NOMO-1 (cell line): ENCODE measurements around the gene AGPAT4.

Source experiments
- DNase-seq, 2 experiments: peaks; one replicate each; lab custom pipeline; 2025; ENCODE audit not compliant: unreplicated experiment in 2 of 2; lab: John Stamatoyannopoulos, UW

AGPAT4 gene

GRCh38 chr6:161171207-161171606, 102.7 kb downstream of the AGPAT4 start:
- no peak for DNase-seq

GRCh38 chr6:161169696-161170095, 104.2 kb downstream of the AGPAT4 start:
- DNase-seq = no peak

DNA sequence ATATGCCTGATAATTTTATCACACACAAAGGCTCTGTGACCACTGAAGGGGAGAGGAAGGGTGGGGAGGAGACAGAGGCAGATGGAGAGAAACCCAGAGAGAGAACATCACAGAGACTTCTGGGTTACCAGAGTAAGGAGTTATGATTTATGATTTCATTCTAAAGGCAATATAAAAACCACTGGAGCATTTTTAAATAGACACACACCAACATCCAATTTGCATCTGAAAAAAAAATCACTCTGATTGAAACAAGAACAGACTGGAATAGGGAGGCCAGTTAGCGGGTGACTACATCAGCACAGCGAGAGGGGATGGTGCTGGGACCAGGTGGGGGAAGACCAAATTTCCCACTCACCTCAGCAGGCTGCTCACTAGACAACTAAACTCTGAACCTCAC, 104.8 kb downstream of the AGPAT4 start:
- no peak for DNase-seq

- DNase-seq = no peak
Observed at GRCh38 chr6:161168281-161168891, 105.5 kb downstream of the AGPAT4 start.

- no peak for DNase-seq
Observed at GRCh38 chr6:161166677-161167076, 107.2 kb downstream of the AGPAT4 start.

DNA sequence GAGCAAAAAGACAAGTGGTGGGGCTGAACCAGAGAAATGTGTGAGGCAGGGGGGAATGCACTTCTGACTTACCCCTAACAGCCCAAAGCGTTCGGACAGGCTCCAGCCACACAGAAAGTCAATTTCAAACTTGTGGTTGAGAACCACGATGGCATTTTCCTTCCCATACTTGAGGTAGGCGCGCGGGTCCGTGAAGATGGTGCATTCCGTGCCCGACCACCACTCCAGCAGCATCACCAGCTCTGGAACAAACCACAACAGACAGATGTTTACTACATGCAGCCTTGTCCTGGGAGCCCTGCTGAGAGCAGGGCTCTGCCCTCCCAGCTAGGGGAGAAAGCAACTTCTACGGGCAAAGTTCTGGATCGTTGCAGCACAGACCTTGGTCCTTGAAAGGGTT, 107.7 kb downstream of the AGPAT4 start:
- no peak for DNase-seq

DNA sequence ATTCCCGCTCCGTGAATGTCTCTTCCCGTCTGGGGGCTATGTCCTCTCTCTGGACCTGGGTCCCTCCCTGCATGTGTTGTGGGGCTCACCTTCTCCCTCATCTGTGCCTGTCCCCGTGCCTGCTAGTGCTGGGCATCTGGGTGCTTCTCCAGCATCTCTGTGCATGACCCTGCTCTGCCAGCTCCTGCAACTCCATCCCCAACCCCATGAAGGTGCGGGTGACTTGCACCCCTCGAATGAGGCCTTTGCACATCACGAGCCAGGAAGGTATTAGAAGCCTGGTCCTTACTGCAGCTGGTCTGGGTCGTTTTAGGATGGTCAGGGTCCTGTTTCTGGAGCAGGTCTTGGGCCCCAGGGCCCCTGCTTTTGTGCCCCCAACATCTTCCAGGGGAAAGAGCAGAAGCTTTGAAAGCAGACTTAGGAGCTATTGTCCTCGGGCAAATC, 109.7 kb downstream of the AGPAT4 start:
- no peak for DNase-seq

DNA sequence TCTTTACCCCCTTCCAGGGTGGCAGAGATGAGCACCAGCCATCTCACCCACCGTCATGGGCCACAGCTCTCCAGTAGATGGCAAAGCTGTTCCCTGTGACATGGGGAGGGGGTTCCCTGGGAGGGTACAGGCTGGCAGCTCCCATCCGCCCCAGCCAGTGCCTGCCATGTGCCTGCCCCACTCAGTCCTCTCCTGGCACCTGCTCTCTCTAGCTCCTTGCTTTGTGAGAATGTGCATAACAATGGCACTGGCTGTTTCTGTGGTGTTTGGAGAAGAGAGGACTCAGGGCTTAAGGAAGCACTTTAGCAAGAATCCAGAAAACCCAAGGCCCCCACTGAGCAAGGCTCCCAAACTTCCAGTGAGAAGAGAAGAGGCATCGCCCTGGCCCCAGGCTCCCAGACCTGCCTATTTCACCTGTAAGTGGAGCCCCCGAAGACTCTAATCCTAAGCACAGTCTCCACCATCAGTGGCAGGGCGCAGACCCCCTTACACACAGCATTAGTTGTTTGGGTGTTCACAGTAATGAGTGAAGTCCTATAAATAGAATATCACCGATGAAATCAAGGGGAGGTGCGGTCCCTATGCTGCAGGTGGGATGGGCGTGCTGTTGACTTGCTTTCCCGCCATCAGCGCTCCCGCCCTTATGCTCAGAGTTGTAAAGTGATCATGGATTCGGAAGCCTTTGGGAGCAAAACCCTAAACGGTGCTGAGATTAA, 110.2 kb downstream of the AGPAT4 start:
- DNase-seq = no peak

DNA sequence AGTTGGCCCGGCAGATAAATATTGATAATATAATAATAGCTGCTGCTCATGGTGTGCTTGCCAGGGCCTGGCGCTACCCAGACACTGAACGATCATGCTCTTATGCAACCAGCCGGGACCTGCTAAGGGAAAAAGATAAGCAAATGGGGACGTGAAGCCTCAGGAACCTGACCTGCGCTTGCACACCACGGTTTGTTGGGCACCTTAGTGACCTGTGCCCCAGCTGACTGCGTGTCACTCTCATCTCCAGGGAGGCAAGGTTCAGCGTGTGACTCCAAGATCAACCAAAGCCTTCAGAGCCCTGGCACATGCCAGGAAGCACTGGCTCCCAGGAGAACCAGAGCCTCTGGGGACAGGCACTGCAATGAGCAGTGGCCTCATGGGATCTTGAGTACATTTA, 111.1 kb downstream of the AGPAT4 start:
- DNase-seq = no peak

DNA sequence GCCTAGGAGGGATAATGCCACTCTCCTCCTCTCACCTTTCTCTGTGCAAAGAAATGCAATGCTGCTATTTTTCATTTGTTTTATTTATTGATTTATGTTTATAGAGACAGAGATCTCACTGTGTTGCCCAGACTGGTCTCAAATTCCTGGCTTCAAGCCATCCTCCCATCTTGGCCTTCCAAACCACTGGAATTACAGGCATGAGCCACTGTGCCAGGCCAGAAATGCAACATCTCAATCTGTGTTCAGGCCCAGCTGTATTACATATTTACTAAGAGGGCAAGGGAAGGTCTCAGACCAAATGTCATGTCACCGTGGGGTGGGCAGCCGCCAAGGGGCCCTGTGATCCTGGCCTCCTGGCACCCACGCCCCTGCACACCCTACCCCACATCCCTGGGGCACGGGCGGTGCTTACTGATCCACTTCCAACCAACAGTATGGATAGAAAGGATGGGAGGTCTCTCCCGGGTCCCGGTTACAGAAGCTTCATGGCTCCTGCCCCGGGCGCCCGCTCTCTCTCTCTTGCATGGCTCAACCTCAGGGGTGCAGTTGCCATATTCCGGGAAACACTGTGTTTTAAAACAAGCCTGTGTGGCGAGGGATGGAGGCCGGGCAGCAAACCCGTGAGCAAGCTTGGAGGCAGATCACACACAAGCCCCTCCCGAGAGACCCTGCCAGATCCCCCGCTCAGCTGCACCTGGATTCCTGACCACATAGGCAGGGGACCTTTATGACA, 111.8 kb downstream of the AGPAT4 start:
- no peak for DNase-seq

DNA sequence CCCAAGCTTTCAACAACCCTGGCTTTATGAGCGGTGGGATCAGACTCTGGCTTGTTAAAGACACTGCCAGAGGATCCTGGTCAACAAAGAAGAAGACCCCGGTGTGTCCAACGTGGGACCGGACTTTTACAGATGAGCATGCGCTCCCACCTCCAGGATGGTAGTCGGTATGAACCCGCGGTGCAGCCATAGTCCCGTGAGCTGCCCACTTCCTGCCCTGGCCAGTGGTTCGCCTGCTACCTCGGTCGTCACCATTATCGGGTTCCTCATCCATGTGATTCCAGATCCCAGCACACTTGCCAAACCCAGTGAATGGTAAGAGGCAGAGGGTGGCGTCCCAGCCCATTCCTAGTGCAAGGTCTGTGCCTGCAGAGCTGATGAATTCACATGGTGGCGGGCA, 112.7 kb downstream of the AGPAT4 start:
- no peak for DNase-seq

GRCh38 chr6:161154796-161155335, 119.0 kb downstream of the AGPAT4 start:
- no peak for DNase-seq

GRCh38 chr6:161153725-161154124, 120.1 kb downstream of the AGPAT4 start:
- no peak for DNase-seq

- no peak for DNase-seq
Observed at GRCh38 chr6:161152907-161153662, 120.8 kb downstream of the AGPAT4 start.

GRCh38 chr6:161152527-161152862, 121.4 kb downstream of the AGPAT4 start:
- DNase-seq = no peak

- DNase-seq = no peak
Observed at GRCh38 chr6:161151660-161152526, 122.0 kb downstream of the AGPAT4 start.

GRCh38 chr6:161151059-161151645, 122.7 kb downstream of the AGPAT4 start:
- no peak for DNase-seq

DNA sequence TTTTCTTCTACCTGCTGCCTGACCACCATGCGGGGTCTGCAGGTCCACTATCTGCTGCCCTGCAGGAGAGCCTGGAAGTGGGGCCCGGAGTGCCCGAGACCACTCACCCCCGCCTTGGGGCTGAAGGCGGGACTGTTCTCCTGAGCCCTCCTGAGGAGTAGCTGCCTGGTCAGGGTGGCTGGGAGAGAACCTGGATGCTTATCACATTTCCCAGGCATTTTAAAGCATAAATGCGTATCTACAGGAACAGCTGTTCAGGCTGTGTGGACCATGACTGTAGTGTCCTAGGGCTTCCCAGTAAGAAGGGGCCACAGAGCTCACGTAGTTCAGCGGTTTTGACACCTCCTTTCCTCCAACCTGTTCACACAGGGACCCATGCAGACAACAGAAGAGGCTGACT, 123.3 kb downstream of the AGPAT4 start:
- DNase-seq = no peak

DNA sequence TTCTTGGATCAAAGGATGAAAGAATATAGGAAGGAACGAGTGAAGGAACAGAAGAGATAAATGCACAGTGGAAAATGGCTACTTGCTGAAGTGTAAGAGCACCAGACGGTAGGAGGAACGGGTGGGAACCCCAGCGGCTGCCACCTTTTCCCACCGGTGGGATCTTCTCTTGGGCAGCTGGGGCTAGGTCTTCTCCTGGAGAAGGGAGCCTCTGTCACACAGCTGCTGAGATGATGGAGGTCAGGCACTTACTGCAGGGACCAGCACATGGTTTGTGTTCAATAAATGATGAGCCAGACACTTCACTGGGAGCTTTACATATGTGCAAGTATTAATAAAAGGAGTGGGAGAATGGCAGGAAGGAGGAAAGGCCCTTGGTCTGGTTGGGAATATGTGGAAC, 123.7 kb downstream of the AGPAT4 start:
- DNase-seq = no peak
